Retinal pigment epithelial cell (primary cell): ENCODE data around the gene GABRD.

Source experiments
- DNase-seq: peaks from one replicate; pipeline ENCODE4 v3.0.0-alpha.2; 2010; ENCODE audit warnings: low read depth
- H3K4me3 ChIP-seq: 2 replicates; pipeline ENCODE4 v1.5.1; 2011; ENCODE audit warnings: mild to moderate bottlenecking, low read length, control low read depth, moderate library complexity
- TF ChIP-seq, protein P1 (sequence below): conservative IDR thresholded peaks from 2 replicates; pipeline ENCODE4 v1.5.1; 2011; ENCODE audit warnings: low read depth, low read length, control low read depth, inconsistent platforms

GABRD gene

GRCh38 chr1:1986451-1987141 is 32.5 kb upstream of the GABRD start:
- DNase-seq = no peak
- H3K4me3 ChIP-seq = no peak overlapping the region
- TF ChIP-seq, protein P1, sequence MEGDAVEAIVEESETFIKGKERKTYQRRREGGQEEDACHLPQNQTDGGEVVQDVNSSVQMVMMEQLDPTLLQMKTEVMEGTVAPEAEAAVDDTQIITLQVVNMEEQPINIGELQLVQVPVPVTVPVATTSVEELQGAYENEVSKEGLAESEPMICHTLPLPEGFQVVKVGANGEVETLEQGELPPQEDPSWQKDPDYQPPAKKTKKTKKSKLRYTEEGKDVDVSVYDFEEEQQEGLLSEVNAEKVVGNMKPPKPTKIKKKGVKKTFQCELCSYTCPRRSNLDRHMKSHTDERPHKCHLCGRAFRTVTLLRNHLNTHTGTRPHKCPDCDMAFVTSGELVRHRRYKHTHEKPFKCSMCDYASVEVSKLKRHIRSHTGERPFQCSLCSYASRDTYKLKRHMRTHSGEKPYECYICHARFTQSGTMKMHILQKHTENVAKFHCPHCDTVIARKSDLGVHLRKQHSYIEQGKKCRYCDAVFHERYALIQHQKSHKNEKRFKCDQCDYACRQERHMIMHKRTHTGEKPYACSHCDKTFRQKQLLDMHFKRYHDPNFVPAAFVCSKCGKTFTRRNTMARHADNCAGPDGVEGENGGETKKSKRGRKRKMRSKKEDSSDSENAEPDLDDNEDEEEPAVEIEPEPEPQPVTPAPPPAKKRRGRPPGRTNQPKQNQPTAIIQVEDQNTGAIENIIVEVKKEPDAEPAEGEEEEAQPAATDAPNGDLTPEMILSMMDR = no peak

DNA sequence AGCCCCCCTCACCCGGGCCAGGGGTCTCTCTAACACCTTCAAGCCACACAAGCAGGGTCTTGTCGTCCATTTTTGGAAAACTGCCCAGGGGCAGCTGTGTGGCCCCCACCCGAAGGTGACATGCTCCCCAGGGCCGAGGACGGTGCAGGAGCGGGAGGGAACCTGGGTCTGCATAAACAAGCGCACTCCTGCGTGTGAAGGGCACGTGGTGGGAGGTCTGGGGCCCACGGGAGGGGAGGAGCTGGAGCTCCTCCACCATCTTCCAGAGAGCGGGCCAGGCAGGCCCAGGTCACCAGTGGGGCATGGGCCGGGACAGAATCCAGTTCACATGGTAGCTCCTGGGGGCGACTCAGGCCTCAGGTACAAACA is 32.0 kb upstream of the GABRD start:
- TF ChIP-seq, protein P1 = no peak
- H3K4me3 ChIP-seq = no peak overlapping the region
- no peak for DNase-seq

DNA sequence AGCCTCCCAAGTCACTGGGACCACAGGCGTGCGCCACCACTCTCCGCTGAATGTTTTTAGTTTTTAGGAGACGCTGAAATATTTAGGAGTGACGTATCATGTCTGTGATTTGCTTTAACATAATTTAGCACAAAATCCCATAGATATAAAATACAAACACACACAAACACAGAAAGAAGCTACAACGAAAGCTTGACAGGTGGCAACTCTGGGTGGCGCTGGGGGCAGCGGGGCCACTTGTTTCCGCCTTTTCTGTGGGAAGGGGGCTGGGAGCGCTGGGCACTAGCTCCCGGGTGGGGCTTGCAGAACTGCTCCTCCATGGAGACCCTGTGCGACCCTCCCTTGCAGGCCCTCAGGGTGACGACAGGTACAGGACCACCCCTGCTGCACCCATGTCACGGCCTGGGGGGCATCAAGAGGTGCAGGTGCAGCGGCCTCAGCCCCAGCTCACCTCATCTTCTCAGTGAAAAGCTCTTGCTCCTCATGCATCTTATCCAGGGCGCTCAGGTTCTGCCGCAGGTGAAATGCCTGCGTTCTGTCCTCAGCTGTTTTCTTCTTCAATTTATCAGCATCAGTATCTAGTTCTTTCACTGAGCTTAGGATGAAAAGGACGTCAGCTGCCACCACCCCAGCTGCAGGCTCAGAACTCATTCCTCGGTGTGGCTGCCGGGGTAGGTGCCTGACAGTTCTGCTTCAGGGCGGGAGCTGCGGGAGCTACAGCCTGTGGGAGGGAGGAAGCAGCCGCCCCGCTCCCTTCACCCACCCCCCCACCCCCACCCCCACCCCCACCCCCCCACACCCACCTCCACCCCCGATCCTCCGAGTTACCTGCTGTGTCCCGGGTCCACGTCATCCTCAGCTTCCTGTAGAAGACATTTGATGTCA is 30.8 kb upstream of the GABRD start:
- TF ChIP-seq, protein P1 = no peak
- no peak for DNase-seq
- no peak overlapping the region for H3K4me3 ChIP-seq

DNA sequence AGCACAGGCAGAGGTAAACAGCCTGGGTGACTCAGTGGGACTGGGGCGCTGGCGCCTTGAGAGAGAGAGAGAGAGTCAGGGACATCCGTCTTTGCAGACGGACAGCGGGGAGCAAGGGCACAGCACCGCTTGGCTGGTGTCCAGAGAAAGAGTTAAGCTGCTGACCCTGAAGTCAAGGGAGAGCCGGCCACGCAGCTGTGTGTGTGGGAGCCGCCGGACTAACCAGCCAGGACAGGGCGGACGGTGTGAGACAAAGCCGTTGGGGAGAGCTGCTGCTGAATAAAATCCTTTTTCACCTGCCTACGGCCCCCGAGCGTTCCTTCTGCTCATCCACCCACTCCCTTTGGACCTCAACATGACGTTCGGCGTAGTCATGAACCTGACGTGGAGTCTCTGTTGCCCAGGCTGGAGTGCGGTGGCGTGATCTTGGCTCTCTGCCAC is 30.0 kb upstream of the GABRD start:
- TF ChIP-seq, protein P1 = no peak
- no peak overlapping the region for H3K4me3 ChIP-seq
- peak; percentile 8 for DNase-seq

GRCh38 chr1:1989789-1990188 is 29.4 kb upstream of the GABRD start:
- TF ChIP-seq, protein P1 = no peak
- no peak overlapping the region for H3K4me3 ChIP-seq
- DNase-seq = no peak

DNA sequence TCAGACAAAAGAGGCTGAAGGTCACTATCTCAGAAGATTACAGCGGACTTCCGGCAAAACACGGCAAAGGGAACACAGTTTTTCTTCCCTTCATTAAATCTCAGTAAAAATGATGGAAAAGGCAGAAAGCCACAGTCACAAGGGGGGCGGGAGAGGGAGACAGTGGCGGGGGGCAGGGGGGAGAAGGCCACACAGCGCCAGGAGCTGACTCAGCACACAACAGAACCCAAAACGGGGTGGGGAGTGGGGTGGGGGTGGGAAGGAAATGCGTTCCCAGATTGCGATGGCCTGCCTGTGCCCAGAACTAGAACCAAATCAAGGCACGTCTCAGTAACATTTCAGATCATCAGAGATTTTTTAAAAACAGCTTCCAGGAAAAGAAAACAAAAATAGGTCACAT is 28.9 kb upstream of the GABRD start:
- TF ChIP-seq, protein P1 = no peak
- H3K4me3 ChIP-seq = no peak overlapping the region
- no peak for DNase-seq
